OCI-LY1 (cell line): Measurements from ENCODE around the gene TMEM109.

Source experiments
- H2AFZ ChIP-seq: fragments of 200-600 bp; sonication (generic), shearing (Covaris generic); 2 replicates; pipeline ENCODE4 v1.6.0; 2014; ENCODE audit warnings: antibody characterized with exemption, mild to moderate bottlenecking, low read length
- H3F3A ChIP-seq: fragments of 200-600 bp; sonication (generic), shearing (Covaris generic); 2 replicates; pipeline ENCODE4 v1.6.0; 2014; ENCODE audit warnings: mild to moderate bottlenecking, antibody characterized with exemption, low read length, moderate library complexity; ENCODE audit not compliant: insufficient read depth
- H3K27ac ChIP-seq: fragments of 200-600 bp; sonication (generic); 2 replicates; pipeline ENCODE4 v1.5.1; 2014; ENCODE audit warnings: low read length, mixed run types, mild to moderate bottlenecking, low read depth; ENCODE audit not compliant: poor library complexity, severe bottlenecking
- H3K27me3 ChIP-seq: fragments of 200-600 bp; sonication (generic); 2 replicates; pipeline ENCODE4 v1.6.0; 2014; ENCODE audit warnings: antibody characterized with exemption, mild to moderate bottlenecking, low read length, moderate library complexity; ENCODE audit not compliant: insufficient read depth
- H3K36me3 ChIP-seq: fragments of 200-600 bp; sonication (generic); 2 replicates; pipeline ENCODE4 v1.6.1; 2014; ENCODE audit warnings: mild to moderate bottlenecking, antibody characterized with exemption, low read length, moderate library complexity, mixed read lengths; ENCODE audit not compliant: insufficient read depth
- H3K4me1 ChIP-seq: fragments of 200-600 bp; sonication (generic); 2 replicates; pipeline ENCODE4 v1.5.1; 2014; ENCODE audit warnings: mild to moderate bottlenecking, low read length, moderate library complexity; ENCODE audit not compliant: insufficient read depth, severe bottlenecking
- H3K4me2 ChIP-seq: fragments of 200-600 bp; sonication (generic), shearing (Covaris generic); 2 replicates; pipeline ENCODE4 v1.6.1; 2014; ENCODE audit warnings: low read length
- H3K4me3 ChIP-seq: fragments of 200-600 bp; sonication (generic); 2 replicates; pipeline ENCODE4 v1.5.1; 2014; ENCODE audit warnings: low read length, low read depth, mild to moderate bottlenecking, mixed read lengths; ENCODE audit not compliant: poor library complexity, severe bottlenecking
- H3K79me2 ChIP-seq: fragments of 200-600 bp; shearing (Covaris generic); 2 replicates; pipeline ENCODE4 v1.6.1; 2016; ENCODE audit warnings: mixed run types, low read length, mixed read lengths; ENCODE audit not compliant: insufficient read depth
- H3K9ac ChIP-seq: fragments of 200-600 bp; sonication (generic), shearing (Covaris generic); 2 replicates; pipeline ENCODE4 v1.6.1; 2014; ENCODE audit warnings: mild to moderate bottlenecking, low read length, mixed read lengths
- H3K9me2 ChIP-seq: fragments of 200-600 bp; sonication (generic), shearing (Covaris generic); 2 replicates; pipeline ENCODE4 v1.6.1; 2014; ENCODE audit warnings: low read depth, mild to moderate bottlenecking, low read length, mixed read lengths
- H3K9me3 ChIP-seq: fragments of 200-600 bp; shearing (Covaris generic); 2 replicates; pipeline ENCODE4 v1.6.1; 2014; ENCODE audit warnings: low read length, mixed read lengths
- H4K20me1 ChIP-seq: fragments of 200-600 bp; sonication (generic), shearing (Covaris generic); 2 replicates; pipeline ENCODE4 v1.6.0; 2016; ENCODE audit warnings: mild to moderate bottlenecking, low read length; ENCODE audit not compliant: insufficient read depth
- EZH2 ChIP-seq: fragments of 200-600 bp; sonication (generic), shearing (Covaris generic); IDR thresholded peaks from 2 replicates; pipeline ENCODE4 v1.8.0; 2017; ENCODE audit warnings: borderline replicate concordance, mixed run types, mild to moderate bottlenecking, antibody characterized with exemption, low read length, moderate library complexity, mixed read lengths
- TF ChIP-seq, protein P1 (sequence below): fragments of 200-600 bp; sonication (generic), shearing (Covaris generic); IDR thresholded peaks from 2 replicates; pipeline ENCODE4 v1.5.1; 2017; ENCODE audit warnings: mild to moderate bottlenecking, antibody characterized with exemption, low read length, moderate library complexity, mixed read lengths

The TMEM109 gene

DNA sequence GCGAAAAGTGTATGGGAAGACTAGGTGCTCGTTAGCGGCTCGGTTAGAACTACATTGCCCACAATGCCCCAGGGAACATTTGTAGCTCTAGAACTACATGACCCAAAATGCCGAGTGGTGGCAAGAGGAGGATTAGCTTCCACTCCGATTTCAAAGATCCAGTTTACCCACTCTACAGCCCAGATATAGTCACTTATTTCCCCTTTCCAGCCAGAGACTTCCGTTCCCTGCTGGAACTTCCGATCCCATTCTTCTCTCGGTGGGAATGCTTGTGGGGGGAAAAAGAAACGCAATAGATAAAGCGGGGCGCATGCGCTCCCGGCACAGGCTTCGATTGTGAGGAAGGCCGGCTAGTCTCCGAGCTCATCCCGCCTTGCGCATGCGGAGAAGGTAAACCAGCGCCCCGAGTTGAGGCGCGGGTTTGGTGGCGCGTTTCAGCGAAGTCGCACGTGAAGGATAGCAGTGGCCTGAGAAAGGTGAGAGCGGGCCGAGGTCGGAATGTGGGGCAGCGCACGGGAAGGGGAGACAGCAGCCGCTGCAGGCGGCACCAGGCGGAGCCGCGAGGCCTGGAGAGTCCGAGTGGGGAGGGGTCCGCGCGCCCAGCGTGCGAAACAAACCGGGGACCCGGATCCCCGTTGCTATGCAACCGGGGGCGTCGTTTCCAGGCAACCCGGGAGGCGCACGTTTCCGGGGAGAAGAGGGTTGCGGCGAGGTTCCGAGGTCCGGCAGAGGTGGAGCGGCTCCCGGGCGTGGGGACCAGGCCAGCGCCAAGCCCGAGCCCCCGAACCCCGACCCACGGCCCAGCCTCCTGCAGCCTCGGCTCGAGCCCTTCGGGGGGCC, at the start of gene TMEM109:
Gene TMEM109 (plus strand): TSS at position 366 of the 840 bp plus-strand sequence. CDS start 5,536 bp downstream, outside the sequence.
- H3K9me2 ChIP-seq, result no peaks in the 10 kb centered on the region
- H3K4me2 ChIP-seq, result peak within 1 kb of the TSS; percentile 97
- 0 out of 2 replicates have a peak, but pooled peaks cover 3% of the 10 kb centered on the region for H3F3A ChIP-seq
- no peaks in the 10 kb centered on the region for H3K27me3 ChIP-seq
- peak within 1 kb of the TSS; percentile 72 for H3K9ac ChIP-seq
- TF ChIP-seq, protein P1, sequence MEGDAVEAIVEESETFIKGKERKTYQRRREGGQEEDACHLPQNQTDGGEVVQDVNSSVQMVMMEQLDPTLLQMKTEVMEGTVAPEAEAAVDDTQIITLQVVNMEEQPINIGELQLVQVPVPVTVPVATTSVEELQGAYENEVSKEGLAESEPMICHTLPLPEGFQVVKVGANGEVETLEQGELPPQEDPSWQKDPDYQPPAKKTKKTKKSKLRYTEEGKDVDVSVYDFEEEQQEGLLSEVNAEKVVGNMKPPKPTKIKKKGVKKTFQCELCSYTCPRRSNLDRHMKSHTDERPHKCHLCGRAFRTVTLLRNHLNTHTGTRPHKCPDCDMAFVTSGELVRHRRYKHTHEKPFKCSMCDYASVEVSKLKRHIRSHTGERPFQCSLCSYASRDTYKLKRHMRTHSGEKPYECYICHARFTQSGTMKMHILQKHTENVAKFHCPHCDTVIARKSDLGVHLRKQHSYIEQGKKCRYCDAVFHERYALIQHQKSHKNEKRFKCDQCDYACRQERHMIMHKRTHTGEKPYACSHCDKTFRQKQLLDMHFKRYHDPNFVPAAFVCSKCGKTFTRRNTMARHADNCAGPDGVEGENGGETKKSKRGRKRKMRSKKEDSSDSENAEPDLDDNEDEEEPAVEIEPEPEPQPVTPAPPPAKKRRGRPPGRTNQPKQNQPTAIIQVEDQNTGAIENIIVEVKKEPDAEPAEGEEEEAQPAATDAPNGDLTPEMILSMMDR, result no peak
- no peak for TF ChIP-seq EZH2
- H4K20me1 ChIP-seq, result no peaks in the 10 kb centered on the region
- H3K9me3 ChIP-seq, result no peaks in the 10 kb centered on the region
- H2AFZ ChIP-seq, result peak within 1 kb of the TSS; percentile 96
- H3K4me3 ChIP-seq, result peak within 1 kb of the TSS; percentile 73
- peaks cover 12% of the 10 kb centered on the region for H3K36me3 ChIP-seq
- peaks cover 13% of the 10 kb centered on the region; the same call in 1 of the 2 replicates for H3K79me2 ChIP-seq
- H3K4me1 ChIP-seq, result peaks cover 45% of the 10 kb centered on the region
- peak within 1 kb of the TSS; percentile 76 for H3K27ac ChIP-seq

- no peaks in the 10 kb centered on the region for H3K9me3 ChIP-seq
- H3K9me2 ChIP-seq, result no peaks in the 10 kb centered on the region
- H3F3A ChIP-seq, result no peaks in the 10 kb centered on the region
- no peaks in the 10 kb centered on the region for H3K79me2 ChIP-seq
- no peak overlapping the region for H3K4me3 ChIP-seq
- H4K20me1 ChIP-seq, result no peaks in the 10 kb centered on the region
- H3K4me1 ChIP-seq, result no peaks in the 10 kb centered on the region
- peaks cover 4% of the 10 kb centered on the region; the same call in 1 of the 2 replicates for H3K27me3 ChIP-seq
- no peak for TF ChIP-seq EZH2
- TF ChIP-seq, protein P1, result no peak
- H3K27ac ChIP-seq, result no peak overlapping the region
- H3K36me3 ChIP-seq, result no peaks in the 10 kb centered on the region
- H3K4me2 ChIP-seq, result no peak overlapping the region
- H2AFZ ChIP-seq, result no peak overlapping the region
- no peak overlapping the region for H3K9ac ChIP-seq
Observed at GRCh38 chr11:60864856-60865513, 49.0 kb upstream of the TMEM109 start.

DNA sequence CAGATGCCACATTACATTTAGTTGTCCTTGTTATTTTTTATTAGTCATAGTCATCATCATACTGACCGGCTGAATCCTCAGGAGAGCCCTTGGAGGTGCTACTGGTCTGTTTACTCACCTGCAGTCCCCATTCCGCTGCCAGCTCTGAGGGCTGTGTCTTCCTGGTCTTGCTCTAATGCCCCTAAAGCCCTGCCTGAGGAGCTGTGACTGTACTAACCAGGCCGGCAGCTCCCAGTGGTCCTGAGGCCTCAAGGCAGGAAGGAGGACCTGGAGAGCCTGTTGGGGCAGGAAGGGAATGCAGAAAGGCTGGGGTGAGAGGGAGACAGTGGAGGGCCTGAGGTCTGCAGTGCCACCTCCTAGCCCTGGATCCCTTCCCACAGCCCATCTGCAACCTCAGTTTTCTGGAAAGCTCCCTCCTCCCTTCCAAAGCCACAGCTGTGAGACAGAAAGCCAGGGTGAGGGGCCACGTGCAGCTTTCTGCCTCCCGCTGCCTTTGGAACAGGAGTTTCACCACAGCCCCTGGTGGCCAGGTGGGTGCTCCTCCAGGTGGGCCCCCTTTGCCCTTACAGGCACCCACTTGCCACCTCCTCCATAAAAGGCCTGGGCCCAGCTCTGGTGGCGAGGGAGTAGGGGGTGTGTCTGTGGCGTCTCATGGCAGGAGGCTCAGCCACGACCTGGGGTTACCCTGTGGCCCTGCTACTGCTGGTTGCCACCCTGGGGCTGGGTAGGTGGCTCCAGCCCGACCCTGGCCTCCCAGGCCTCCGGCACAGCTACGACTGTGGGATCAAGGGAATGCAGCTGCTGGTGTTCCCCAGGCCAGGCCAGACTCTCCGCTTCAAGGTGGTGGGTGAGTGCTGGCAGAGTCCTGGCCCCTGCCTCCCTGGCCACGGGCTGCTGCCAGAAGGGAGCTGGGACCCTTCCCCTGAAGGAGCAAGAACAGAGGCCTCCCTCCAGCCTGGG, 46.8 kb upstream of the TMEM109 start, which contains the start of gene ZP1:
Gene ZP1 (plus strand): TSS at position 632 of the 960 bp plus-strand sequence. CDS start 20 bp downstream, at position 652.
- H3K9ac ChIP-seq, result no peak within 1 kb of the TSS
- H3K4me1 ChIP-seq, result no peaks in the 10 kb centered on the region

More for the DNA sequence above, 46.8 kb upstream of the TMEM109 start, which contains the start of gene ZP1:
- no peaks in the 10 kb centered on the region for H4K20me1 ChIP-seq
- H3K27me3 ChIP-seq, result peaks cover 3% of the 10 kb centered on the region; the same call in 1 of the 2 replicates
- no peak within 1 kb of the TSS for H3K4me2 ChIP-seq
- no peak within 1 kb of the TSS for H3K27ac ChIP-seq
- no peaks in the 10 kb centered on the region for H3K79me2 ChIP-seq
- H3K4me3 ChIP-seq, result no peak within 1 kb of the TSS
- no peak within 1 kb of the TSS for H2AFZ ChIP-seq
- H3K9me3 ChIP-seq, result no peaks in the 10 kb centered on the region
- no peaks in the 10 kb centered on the region for H3F3A ChIP-seq
- TF ChIP-seq, protein P1, result no peak
- no peak for TF ChIP-seq EZH2
- no peaks in the 10 kb centered on the region for H3K36me3 ChIP-seq
- H3K9me2 ChIP-seq, result no peaks in the 10 kb centered on the region
